ENCODE measurements around the gene TPTE2. TPM values are rescaled to one million over a fixed set of nuclear protein-coding genes. Genes with fewer than 3 reads are reported as not detected.

TPTE2 gene
- total RNA-seq, 1 experiment from 2014 or later = not detected

DNA sequence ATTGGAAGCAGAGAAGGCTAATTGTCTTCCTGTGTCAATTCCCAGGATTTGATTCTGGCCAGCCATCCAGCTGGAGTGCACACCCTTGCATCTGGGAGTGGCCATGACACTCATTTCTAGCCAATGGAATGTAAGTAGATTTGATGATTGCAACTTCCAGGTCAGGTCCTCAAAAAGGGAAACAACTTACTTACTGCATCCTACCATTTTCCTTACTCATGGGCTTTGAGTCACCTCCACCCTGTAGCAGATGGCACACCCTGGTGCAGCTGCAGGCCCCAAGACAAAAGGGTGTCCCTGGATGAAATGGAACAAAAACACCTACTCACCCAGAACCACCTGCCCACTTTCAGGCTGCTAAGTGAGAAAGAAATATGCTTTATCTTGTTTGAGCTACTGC is 44.8 kb upstream of the TPTE2 start:
- ChIA-PET CTCF (no interaction called here), POLR2A (no interaction called here)
- H3K4me1 ChIP-seq (ENCODE audit: control insufficient read depth, insufficient read depth, low read length) = no peaks in the 10 kb centered on the region
- no TSS peak for BruUV-seq (replicated peaks)
- no peak for TF ChIP-seq POLR2AphosphoS5 (IDR thresholded peaks at IDR 0.05; ENCODE audit: low read depth, low read length)
- TF ChIP-seq, protein P1, sequence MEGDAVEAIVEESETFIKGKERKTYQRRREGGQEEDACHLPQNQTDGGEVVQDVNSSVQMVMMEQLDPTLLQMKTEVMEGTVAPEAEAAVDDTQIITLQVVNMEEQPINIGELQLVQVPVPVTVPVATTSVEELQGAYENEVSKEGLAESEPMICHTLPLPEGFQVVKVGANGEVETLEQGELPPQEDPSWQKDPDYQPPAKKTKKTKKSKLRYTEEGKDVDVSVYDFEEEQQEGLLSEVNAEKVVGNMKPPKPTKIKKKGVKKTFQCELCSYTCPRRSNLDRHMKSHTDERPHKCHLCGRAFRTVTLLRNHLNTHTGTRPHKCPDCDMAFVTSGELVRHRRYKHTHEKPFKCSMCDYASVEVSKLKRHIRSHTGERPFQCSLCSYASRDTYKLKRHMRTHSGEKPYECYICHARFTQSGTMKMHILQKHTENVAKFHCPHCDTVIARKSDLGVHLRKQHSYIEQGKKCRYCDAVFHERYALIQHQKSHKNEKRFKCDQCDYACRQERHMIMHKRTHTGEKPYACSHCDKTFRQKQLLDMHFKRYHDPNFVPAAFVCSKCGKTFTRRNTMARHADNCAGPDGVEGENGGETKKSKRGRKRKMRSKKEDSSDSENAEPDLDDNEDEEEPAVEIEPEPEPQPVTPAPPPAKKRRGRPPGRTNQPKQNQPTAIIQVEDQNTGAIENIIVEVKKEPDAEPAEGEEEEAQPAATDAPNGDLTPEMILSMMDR (IDR thresholded peaks at IDR 0.05) = no peak
- TF ChIP-seq TCF7L2 (IDR thresholded peaks at IDR 0.05; ENCODE audit: low read depth, low read length) = no peak
- TF ChIP-seq SIN3A (IDR thresholded peaks at IDR 0.05; ENCODE audit: borderline replicate concordance, insufficient read depth, low read depth, low read length) = no peak
- TF ChIP-seq, protein P2, sequence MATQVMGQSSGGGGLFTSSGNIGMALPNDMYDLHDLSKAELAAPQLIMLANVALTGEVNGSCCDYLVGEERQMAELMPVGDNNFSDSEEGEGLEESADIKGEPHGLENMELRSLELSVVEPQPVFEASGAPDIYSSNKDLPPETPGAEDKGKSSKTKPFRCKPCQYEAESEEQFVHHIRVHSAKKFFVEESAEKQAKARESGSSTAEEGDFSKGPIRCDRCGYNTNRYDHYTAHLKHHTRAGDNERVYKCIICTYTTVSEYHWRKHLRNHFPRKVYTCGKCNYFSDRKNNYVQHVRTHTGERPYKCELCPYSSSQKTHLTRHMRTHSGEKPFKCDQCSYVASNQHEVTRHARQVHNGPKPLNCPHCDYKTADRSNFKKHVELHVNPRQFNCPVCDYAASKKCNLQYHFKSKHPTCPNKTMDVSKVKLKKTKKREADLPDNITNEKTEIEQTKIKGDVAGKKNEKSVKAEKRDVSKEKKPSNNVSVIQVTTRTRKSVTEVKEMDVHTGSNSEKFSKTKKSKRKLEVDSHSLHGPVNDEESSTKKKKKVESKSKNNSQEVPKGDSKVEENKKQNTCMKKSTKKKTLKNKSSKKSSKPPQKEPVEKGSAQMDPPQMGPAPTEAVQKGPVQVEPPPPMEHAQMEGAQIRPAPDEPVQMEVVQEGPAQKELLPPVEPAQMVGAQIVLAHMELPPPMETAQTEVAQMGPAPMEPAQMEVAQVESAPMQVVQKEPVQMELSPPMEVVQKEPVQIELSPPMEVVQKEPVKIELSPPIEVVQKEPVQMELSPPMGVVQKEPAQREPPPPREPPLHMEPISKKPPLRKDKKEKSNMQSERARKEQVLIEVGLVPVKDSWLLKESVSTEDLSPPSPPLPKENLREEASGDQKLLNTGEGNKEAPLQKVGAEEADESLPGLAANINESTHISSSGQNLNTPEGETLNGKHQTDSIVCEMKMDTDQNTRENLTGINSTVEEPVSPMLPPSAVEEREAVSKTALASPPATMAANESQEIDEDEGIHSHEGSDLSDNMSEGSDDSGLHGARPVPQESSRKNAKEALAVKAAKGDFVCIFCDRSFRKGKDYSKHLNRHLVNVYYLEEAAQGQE (IDR thresholded peaks at IDR 0.05; ENCODE audit: insufficient read depth in 1 of 2, low read depth in 2 of 2, low read length in 1 of 2) = no peak
- ATAC-seq (no peak), DNase-seq (ENCODE audit: low read depth, low spot score) (no peak)
- no peaks in the 10 kb centered on the region for H3K27me3 ChIP-seq (ENCODE audit: control insufficient read depth, insufficient read depth, low read length)
- H3K4me3 ChIP-seq (ENCODE audit: low read depth in 2 of 2, low read length in 2 of 2) = no peak overlapping the region
- in situ Hi-C loops (cut with HindIII; ENCODE audit: low pct_unique_long_range_greater_than_20kb, low sequenced_read_pairs) = no loop called here
- intact Hi-C loops (cut with micrococcal nuclease; ENCODE audit: unreplicated experiment) = no loop called here
- no peaks in the 10 kb centered on the region for H3K36me3 ChIP-seq (ENCODE audit: control insufficient read depth, insufficient read depth, low read length)
- no peak overlapping the region for H3K27ac ChIP-seq (ENCODE audit: low read length)
- no peaks in the 10 kb centered on the region for H3K9me3 ChIP-seq (ENCODE audit: control insufficient read depth, insufficient read depth, low read depth, low read length)

DNA sequence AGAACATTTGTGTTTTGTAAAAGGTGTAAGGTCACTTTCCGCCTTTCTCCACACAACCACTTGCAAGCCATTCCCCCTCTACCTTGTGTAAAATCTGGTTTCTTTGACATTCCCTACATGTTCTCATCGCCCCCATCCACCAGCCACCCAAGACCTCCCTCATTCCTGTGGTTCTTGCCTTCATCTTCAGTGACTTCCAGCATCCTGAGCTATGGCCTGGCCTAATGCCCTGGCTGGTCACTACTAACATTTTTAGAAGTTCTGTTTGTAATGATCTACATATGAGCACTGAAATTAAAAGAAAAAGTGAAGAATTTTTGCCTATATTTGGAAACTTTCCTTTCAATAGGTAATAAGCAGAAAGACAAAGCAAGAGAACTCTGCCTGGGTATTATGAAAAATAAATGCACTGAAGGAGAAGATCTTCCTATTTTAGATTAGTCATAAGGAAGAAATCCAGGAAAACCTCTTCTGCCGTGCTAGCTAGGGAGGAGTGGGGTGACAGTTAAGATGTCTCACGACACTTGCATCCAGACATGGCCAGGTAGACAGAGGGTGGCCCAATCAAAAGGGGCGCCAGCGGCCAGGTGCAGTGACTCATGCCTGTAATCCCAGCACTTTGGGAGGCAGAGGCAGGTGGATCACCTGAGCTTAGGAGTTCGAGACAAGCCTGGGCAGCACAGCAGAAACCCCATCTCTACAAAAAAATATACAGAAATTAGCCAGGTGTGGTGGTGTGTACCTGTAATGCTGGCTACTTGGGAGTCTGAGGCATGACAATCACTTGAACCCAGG is 44.0 kb upstream of the TPTE2 start:
- ATAC-seq = no peak
- TF ChIP-seq POLR2AphosphoS5 (IDR thresholded peaks at IDR 0.05; ENCODE audit: low read depth, low read length) = no peak
- TF ChIP-seq, protein P2 (IDR thresholded peaks at IDR 0.05; ENCODE audit: insufficient read depth in 1 of 2, low read depth in 2 of 2, low read length in 1 of 2) = no peak
- TF ChIP-seq, protein P1 (IDR thresholded peaks at IDR 0.05) = no peak
- no peak for TF ChIP-seq TCF7L2 (IDR thresholded peaks at IDR 0.05; ENCODE audit: low read depth, low read length)
- TF ChIP-seq SIN3A (IDR thresholded peaks at IDR 0.05; ENCODE audit: borderline replicate concordance, insufficient read depth, low read depth, low read length) = no peak
- in situ Hi-C loops (cut with HindIII; ENCODE audit: low pct_unique_long_range_greater_than_20kb, low sequenced_read_pairs) (no loop called here), intact Hi-C loops (cut with micrococcal nuclease; ENCODE audit: unreplicated experiment) (no loop called here)
- Histone ChIP-seq H3K36me3 (ENCODE audit: control insufficient read depth, insufficient read depth, low read length) (no peaks in the 10 kb centered on the region), H3K4me1 (ENCODE audit: control insufficient read depth, insufficient read depth, low read length) (no peaks in the 10 kb centered on the region), H3K27me3 (ENCODE audit: control insufficient read depth, insufficient read depth, low read length) (no peaks in the 10 kb centered on the region), H3K4me3 (ENCODE audit: low read depth in 2 of 2, low read length in 2 of 2) (no peak overlapping the region), H3K27ac (ENCODE audit: low read length) (no peak overlapping the region), H3K9me3 (ENCODE audit: control insufficient read depth, insufficient read depth, low read depth, low read length) (no peaks in the 10 kb centered on the region)
- no peak for DNase-seq (ENCODE audit: low read depth, low spot score)
- ChIA-PET POLR2A (no interaction called here), CTCF (no interaction called here)
- no TSS peak for BruUV-seq (replicated peaks)
